ENCODE measurements around the gene RGS3. TPM values are rescaled to one million over a fixed set of nuclear protein-coding genes. Genes with fewer than 3 reads are reported as not detected.

The RGS3 gene
- total and polyA plus RNA-seq, 11 donors = 93.4 to 214 (median 134) TPM

DNA sequence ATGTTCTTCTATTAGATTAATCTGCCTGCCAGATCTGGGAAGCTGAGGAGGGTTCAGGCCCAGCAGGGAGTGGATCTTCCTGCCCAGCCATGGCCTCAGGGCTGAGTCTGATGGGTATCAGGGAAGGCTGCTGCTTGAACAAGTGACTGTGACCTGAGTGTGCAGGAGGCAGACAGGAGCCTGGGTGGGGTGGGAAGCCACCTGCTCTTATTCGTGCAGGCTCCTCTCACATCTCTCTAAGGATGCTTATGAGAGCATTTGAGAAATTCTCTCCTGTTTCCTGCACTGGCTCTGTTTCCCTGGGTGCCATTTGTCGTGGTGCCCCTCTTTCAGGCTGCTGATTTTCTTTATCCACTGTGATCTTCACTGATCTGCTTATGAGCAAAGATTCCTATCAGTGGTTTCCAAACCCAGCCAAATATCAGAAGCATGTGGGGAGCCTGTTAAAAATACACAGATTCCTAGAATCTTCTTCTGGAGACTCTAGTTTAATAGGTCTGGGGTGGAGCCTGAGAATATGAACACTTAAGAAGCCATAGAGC is 2.1 kb downstream of the RGS3 start:
- 58 to 73% (median 67%) methylated on average over 2 of the region's 2 CpGs for WGBS, 4 donors
- DNase-seq (no peak), ATAC-seq (no peak)
- H3K4me1 ChIP-seq = peaks cover 0 to 29% (median 3%) of the 10 kb centered on the region in 12 donors
- TF ChIP-seq POLR2A (IDR thresholded peaks at IDR 0.05) = no peak
- TF ChIP-seq, protein P1, sequence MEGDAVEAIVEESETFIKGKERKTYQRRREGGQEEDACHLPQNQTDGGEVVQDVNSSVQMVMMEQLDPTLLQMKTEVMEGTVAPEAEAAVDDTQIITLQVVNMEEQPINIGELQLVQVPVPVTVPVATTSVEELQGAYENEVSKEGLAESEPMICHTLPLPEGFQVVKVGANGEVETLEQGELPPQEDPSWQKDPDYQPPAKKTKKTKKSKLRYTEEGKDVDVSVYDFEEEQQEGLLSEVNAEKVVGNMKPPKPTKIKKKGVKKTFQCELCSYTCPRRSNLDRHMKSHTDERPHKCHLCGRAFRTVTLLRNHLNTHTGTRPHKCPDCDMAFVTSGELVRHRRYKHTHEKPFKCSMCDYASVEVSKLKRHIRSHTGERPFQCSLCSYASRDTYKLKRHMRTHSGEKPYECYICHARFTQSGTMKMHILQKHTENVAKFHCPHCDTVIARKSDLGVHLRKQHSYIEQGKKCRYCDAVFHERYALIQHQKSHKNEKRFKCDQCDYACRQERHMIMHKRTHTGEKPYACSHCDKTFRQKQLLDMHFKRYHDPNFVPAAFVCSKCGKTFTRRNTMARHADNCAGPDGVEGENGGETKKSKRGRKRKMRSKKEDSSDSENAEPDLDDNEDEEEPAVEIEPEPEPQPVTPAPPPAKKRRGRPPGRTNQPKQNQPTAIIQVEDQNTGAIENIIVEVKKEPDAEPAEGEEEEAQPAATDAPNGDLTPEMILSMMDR (IDR thresholded peaks at IDR 0.05) = no peak
- peak overlapping the region in 3 of 12 donors; percentile 14 to 70 (median 23) for H3K4me3 ChIP-seq
- H3K27ac ChIP-seq = peak overlapping the region in 7 of 12 donors; percentile 12 to 86 (median 40)
- no peaks in the 10 kb centered on the region for H3K9me3 ChIP-seq
- H3K36me3 ChIP-seq = no peaks in the 10 kb centered on the region
- intact Hi-C loops (cut with DNase I) = no loop called here
- H3K27me3 ChIP-seq = peaks cover 0 to 7% (median 0%) of the 10 kb centered on the region in 9 donors

DNA sequence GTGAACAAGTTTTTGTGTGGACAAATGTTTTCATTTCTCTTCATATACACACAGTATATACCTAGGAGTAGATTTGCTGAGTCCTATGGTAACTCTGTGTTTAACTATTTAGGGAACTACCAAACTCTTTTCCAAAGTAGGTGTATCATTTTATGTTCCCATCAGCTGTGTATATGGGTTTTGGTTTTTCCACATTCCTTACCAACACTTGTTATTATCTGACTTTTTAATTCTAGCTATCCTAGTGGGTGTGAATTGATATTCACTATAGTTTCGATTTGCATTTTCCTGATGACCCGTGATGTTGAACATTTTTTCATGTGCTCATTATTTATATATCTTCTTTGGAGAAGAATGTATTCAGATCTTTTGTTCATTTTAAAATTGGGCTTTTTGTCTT is 3.7 kb downstream of the RGS3 start:
- no peak for TF ChIP-seq POLR2A (IDR thresholded peaks at IDR 0.05)
- TF ChIP-seq, protein P1 (IDR thresholded peaks at IDR 0.05) = no peak
- intact Hi-C loops (cut with DNase I) = no loop called here
- ATAC-seq (no peak), DNase-seq (no peak)
- Histone ChIP-seq H3K4me3 (no peak overlapping the region), H3K27me3 (peaks cover 0 to 7% (median 0%) of the 10 kb centered on the region in 9 donors), H3K9me3 (no peaks in the 10 kb centered on the region), H3K4me1 (peaks cover 0 to 33% (median 3%) of the 10 kb centered on the region in 12 donors), H3K36me3 (no peaks in the 10 kb centered on the region), H3K27ac (no peak overlapping the region)
- WGBS, 4 donors = 96 to 99% (median 98%) methylated on average over 2 of the region's 2 CpGs

GRCh38 chr9:113468716-113469448 is 5.4 kb downstream of the RGS3 start:
- Histone ChIP-seq H3K4me1 (peaks cover 0 to 22% (median 3%) of the 10 kb centered on the region in 12 donors), H3K27me3 (peaks cover 0 to under 1% (median 0%) of the 10 kb centered on the region in 9 donors), H3K4me3 (no peak overlapping the region), H3K27ac (peak overlapping the region in 10 of 12 donors; percentile 13 to 62 (median 32)), H3K9me3 (no peaks in the 10 kb centered on the region), H3K36me3 (no peaks in the 10 kb centered on the region)
- no peak for TF ChIP-seq POLR2A (IDR thresholded peaks at IDR 0.05)
- TF ChIP-seq, protein P1 (IDR thresholded peaks at IDR 0.05) = no peak
- intact Hi-C loops (cut with DNase I) = no loop called here
- peak in 4 of 5 donors; percentile 50 to 76 (median 60) for DNase-seq
- ATAC-seq = peak; percentile 77 to 82 (median 82)
- WGBS, 4 donors = 38 to 56% (median 48%) methylated on average over 6 of the region's 6 CpGs

- no peaks in the 10 kb centered on the region for H3K36me3 ChIP-seq
- no peak overlapping the region for H3K4me3 ChIP-seq
- ATAC-seq (no peak), DNase-seq (no peak)
- no peaks in the 10 kb centered on the region for H3K27me3 ChIP-seq
- intact Hi-C loops (cut with DNase I) = no loop called here
- H3K4me1 ChIP-seq = peaks cover 0 to 33% (median 5%) of the 10 kb centered on the region in 12 donors
- no peaks in the 10 kb centered on the region for H3K9me3 ChIP-seq
- no peak for TF ChIP-seq POLR2A (IDR thresholded peaks at IDR 0.05)
- TF ChIP-seq, protein P1 (IDR thresholded peaks at IDR 0.05) = no peak
- no peak overlapping the region for H3K27ac ChIP-seq
- WGBS, 4 donors = 53 to 93% (median 81%) methylated on average over 1 of the region's 1 CpG
Observed at GRCh38 chr9:113471143-113471542, 7.6 kb downstream of the RGS3 start.
